MM.1S (cell line): ENCODE measurements around the gene USP11.
A peak's percentile ranks its signal among the peaks of the same experiment; 100 is the strongest.

Source experiments
- DNase-seq: peaks from one replicate; pipeline ENCODE4 v3.0.0-alpha.2; 2015
- H2AFZ ChIP-seq: fragments of 300-600 bp; sonication (generic); 2 replicates; pipeline ENCODE4 v1.6.0; 2016; ENCODE audit warnings: antibody characterized with exemption, low read length
- H3F3A ChIP-seq: fragments of 300-600 bp; sonication (generic); 2 replicates; pipeline ENCODE4 v1.6.1; 2016; ENCODE audit warnings: mild to moderate bottlenecking, antibody characterized with exemption, low read length, moderate library complexity, mixed read lengths; ENCODE audit not compliant: insufficient read depth
- H3K27ac ChIP-seq: fragments of 300-600 bp; sonication (generic); 2 replicates; pipeline ENCODE4 v1.5.1; 2016; ENCODE audit warnings: mild to moderate bottlenecking, low read length
- H3K27me3 ChIP-seq: fragments of 300-600 bp; sonication (generic); replicated peaks from 2 replicates; pipeline ENCODE4 v1.6.0; 2016; ENCODE audit warnings: low read length; ENCODE audit not compliant: insufficient read depth
- H3K36me3 ChIP-seq: fragments of 300-600 bp; sonication (generic); replicated peaks from 2 replicates; pipeline ENCODE4 v1.6.1; 2016; ENCODE audit warnings: mild to moderate bottlenecking, low read length, mixed read lengths; ENCODE audit not compliant: insufficient read depth
- H3K4me1 ChIP-seq: fragments of 300-600 bp; sonication (generic); 2 replicates; pipeline ENCODE4 v1.6.1; 2016; ENCODE audit warnings: low read length, mixed read lengths
- H3K4me2 ChIP-seq: fragments of 300-600 bp; sonication (generic); 2 replicates; pipeline ENCODE4 v1.6.0; 2016; ENCODE audit warnings: low read depth, low read length
- H3K4me3 ChIP-seq: fragments of 300-600 bp; sonication (generic); 2 replicates; pipeline ENCODE4 v1.5.1; 2016; ENCODE audit warnings: low read length, mixed read lengths
- H3K79me2 ChIP-seq: fragments of 300-600 bp; sonication (generic); 2 replicates; pipeline ENCODE4 v1.6.1; 2016; ENCODE audit warnings: mixed run types, low read length, mixed read lengths
- H3K9ac ChIP-seq: fragments of 300-600 bp; sonication (generic); 2 replicates; pipeline ENCODE4 v1.6.1; 2016; ENCODE audit warnings: low read length, mixed read lengths
- H3K9me2 ChIP-seq: fragments of 300-600 bp; sonication (generic); replicated peaks from 2 replicates; pipeline ENCODE4 v1.6.1; 2016; ENCODE audit warnings: mild to moderate bottlenecking, low read length, mixed read lengths; ENCODE audit not compliant: insufficient read depth
- H3K9me3 ChIP-seq: fragments of 300-600 bp; sonication (generic); replicated peaks from 2 replicates; pipeline ENCODE4 v1.6.1; 2016; ENCODE audit warnings: mild to moderate bottlenecking, low read length, mixed read lengths; ENCODE audit not compliant: insufficient read depth
- H4K20me1 ChIP-seq: fragments of 300-600 bp; sonication (generic); 2 replicates; pipeline ENCODE4 v1.6.1; 2016; ENCODE audit warnings: mild to moderate bottlenecking, low read length, moderate library complexity, mixed read lengths; ENCODE audit not compliant: insufficient read depth
- EZH2 ChIP-seq: fragments of 300-600 bp; sonication (generic); optimal IDR thresholded peaks from 2 replicates; pipeline ENCODE3; 2017; ENCODE audit warnings: low read depth, mild to moderate bottlenecking, antibody characterized with exemption, low read length, mixed read lengths
- EZH2phosphoT487 ChIP-seq: fragments of 300-600 bp; sonication (generic); IDR thresholded peaks from 2 replicates; pipeline ENCODE4 v1.6.1; 2018; ENCODE audit warnings: antibody characterized with exemption, low read length
- TF ChIP-seq, protein P1 (sequence below): fragments of 300-600 bp; sonication (generic); IDR thresholded peaks from 2 replicates; pipeline ENCODE4 v1.5.1; 2016; ENCODE audit warnings: antibody characterized with exemption, low read length, mixed read lengths

The USP11 gene

DNA sequence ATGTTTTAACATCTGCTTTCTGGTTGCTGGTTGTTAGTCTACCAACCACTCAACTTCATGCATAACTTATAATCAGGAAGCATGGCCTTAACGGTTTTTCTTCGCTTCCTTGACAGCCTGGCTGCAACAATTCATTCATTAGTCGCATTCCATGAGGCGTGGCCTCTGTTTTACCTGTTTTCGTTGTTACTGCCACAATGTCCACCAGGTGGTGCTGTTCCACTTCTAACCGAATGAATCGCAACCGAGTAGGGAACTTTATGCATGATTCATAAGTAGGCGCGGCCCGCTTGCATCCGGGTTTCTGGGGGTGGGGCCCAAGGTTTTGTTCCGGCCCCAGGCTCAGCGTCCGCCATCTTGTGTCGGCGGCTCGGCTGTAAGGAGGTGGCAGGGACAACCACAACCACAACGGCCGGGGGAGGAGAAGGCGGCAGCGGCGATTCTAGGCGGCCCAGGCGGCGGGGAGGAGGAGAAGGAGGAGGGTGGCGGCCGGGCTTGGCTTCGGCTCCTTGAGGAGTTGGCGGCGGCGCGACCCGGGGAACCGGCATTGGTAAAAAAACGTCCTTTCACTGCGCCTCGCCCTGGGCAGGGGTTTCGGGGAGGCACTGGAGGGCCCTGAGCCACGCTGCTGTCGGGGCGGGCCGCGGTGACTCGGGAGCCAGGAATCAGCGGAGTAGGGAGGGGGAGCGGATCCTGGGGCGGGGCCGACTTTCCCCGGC lies 39.2 kb upstream of the USP11 start, which contains the start of gene UBA1:
TSS of gene UBA1 (plus strand) at position 355 of the 719 bp plus-strand sequence. CDS start 4,974 bp downstream, outside the sequence.
- H3K9ac ChIP-seq, result peak within 1 kb of the TSS; percentile 96
- peak within 1 kb of the TSS; percentile 57; the same call in 1 of the 2 replicates for H3K27ac ChIP-seq
- DNase-seq, result peak; percentile 91
- H3K79me2 ChIP-seq, result peaks cover 58% of the 10 kb centered on the region
- peaks cover 14% of the 10 kb centered on the region; the same call in 1 of the 2 replicates for H3K4me1 ChIP-seq
- no peaks in the 10 kb centered on the region for H4K20me1 ChIP-seq
- H3K9me3 ChIP-seq, result no peaks in the 10 kb centered on the region
- TF ChIP-seq EZH2 (no peak), EZH2phosphoT487 (no peak)
- TF ChIP-seq, protein P1, sequence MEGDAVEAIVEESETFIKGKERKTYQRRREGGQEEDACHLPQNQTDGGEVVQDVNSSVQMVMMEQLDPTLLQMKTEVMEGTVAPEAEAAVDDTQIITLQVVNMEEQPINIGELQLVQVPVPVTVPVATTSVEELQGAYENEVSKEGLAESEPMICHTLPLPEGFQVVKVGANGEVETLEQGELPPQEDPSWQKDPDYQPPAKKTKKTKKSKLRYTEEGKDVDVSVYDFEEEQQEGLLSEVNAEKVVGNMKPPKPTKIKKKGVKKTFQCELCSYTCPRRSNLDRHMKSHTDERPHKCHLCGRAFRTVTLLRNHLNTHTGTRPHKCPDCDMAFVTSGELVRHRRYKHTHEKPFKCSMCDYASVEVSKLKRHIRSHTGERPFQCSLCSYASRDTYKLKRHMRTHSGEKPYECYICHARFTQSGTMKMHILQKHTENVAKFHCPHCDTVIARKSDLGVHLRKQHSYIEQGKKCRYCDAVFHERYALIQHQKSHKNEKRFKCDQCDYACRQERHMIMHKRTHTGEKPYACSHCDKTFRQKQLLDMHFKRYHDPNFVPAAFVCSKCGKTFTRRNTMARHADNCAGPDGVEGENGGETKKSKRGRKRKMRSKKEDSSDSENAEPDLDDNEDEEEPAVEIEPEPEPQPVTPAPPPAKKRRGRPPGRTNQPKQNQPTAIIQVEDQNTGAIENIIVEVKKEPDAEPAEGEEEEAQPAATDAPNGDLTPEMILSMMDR, result peak; percentile 67
- H3K4me2 ChIP-seq, result peak within 1 kb of the TSS; percentile 87
- H3K4me3 ChIP-seq, result peak within 1 kb of the TSS; percentile 86
- H3K36me3 ChIP-seq, result no peaks in the 10 kb centered on the region
- H3K9me2 ChIP-seq, result no peaks in the 10 kb centered on the region
- peaks cover 20% of the 10 kb centered on the region; the same call in 1 of the 2 replicates for H3F3A ChIP-seq
- H3K27me3 ChIP-seq, result no peaks in the 10 kb centered on the region
- peak within 1 kb of the TSS; percentile 52 for H2AFZ ChIP-seq

DNA sequence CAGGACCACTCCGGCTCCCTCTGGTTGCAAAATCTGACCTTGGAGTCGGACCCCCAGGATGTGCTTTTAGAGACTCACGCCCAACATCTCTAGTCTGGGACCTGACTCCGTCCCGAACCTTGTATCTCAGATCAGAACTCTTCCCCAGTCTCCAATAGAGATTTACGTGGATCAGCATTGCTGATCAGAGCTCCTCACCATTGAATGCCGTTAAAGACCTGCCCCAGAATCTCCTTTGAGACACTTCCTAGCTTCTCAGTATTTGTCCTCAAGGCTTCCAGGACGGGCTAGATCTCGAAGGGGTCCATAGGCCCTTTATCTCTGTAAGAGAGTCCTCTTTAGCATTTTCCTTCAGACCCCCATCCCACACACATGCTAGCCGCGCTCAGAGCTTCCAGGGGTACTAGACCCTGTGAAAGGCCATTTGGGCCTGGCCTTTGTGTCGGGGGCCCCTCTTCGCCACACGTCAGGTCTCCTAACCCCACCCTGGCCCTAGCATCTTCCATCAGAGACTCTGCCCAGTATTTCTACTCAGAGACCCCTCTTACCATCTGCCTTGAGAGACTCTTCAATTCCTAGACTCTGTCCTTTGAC lies 38.5 kb upstream of the USP11 start:
- no peaks in the 10 kb centered on the region for H3K9me3 ChIP-seq
- peak overlapping the region; percentile 57; the same call in 1 of the 2 replicates for H3K27ac ChIP-seq
- H4K20me1 ChIP-seq, result no peaks in the 10 kb centered on the region
- peak overlapping the region; percentile 96 for H3K9ac ChIP-seq
- TF ChIP-seq, protein P1, result no peak
- no peak for TF ChIP-seq EZH2phosphoT487
- no peak for TF ChIP-seq EZH2
- H3K4me2 ChIP-seq, result peak overlapping the region; percentile 87
- H2AFZ ChIP-seq, result peak overlapping the region; percentile 52
- H3F3A ChIP-seq, result peaks cover 20% of the 10 kb centered on the region; the same call in 1 of the 2 replicates
- H3K27me3 ChIP-seq, result no peaks in the 10 kb centered on the region
- H3K9me2 ChIP-seq, result no peaks in the 10 kb centered on the region
- no peaks in the 10 kb centered on the region for H3K36me3 ChIP-seq
- no peak for DNase-seq
- peak overlapping the region; percentile 86 for H3K4me3 ChIP-seq
- peaks cover 14% of the 10 kb centered on the region; the same call in 1 of the 2 replicates for H3K4me1 ChIP-seq
- H3K79me2 ChIP-seq, result peaks cover 61% of the 10 kb centered on the region

DNA sequence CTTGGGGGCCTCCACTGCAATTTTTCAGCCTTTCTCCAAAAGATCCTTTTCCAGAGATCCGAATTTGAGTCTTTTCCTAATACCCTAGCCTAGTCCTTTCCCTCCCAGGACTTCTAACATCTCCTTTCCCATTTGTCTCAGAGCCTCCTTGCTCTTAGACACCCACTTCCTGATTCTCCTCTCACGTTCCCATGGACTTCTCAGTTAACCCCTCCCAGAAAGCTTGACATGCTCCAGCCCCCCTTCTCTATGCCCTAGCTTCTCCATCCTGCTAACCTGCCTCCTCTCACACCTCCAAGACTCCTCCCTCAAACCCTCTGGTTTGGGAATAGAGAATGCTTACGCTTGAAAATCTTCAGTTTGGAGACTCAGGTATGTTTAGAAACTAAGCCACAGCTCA lies 36.7 kb upstream of the USP11 start:
- Histone ChIP-seq H3K27me3 (no peaks in the 10 kb centered on the region), H3K36me3 (no peaks in the 10 kb centered on the region), H3K79me2 (peaks cover 71% of the 10 kb centered on the region), H3K9me3 (no peaks in the 10 kb centered on the region), H3K9ac (no peak overlapping the region), H3K4me2 (peak overlapping the region; percentile 18; the same call in 1 of the 2 replicates), H3K4me1 (peaks cover 14% of the 10 kb centered on the region; the same call in 1 of the 2 replicates), H3K4me3 (no peak overlapping the region), H3K9me2 (no peaks in the 10 kb centered on the region), H4K20me1 (no peaks in the 10 kb centered on the region), H3K27ac (no peak overlapping the region), H2AFZ (no peak overlapping the region), H3F3A (peaks cover 20% of the 10 kb centered on the region; the same call in 1 of the 2 replicates)
- TF ChIP-seq EZH2phosphoT487 (no peak), EZH2 (no peak)
- TF ChIP-seq, protein P1, result no peak
- DNase-seq, result no peak
